DMS153 (cell line): ENCODE results near the gene IL22.

ENCODE experiments used
- DNase-seq: peaks from one replicate; lab custom pipeline; 2025; lab: John Stamatoyannopoulos, UW

The IL22 gene

GRCh38 chr12:68229956-68230355, 23.4 kb downstream of the IL22 start:
- no peak for DNase-seq

- no peak for DNase-seq
Measured at GRCh38 chr12:68227356-68227755, 26.0 kb downstream of the IL22 start.

GRCh38 chr12:68225576-68226476, 27.6 kb downstream of the IL22 start, which contains the start of gene IL26:
IL26 (minus strand) TSS chr12:68225810; CDS start chr12:68225756, 54 bp downstream.
- DNase-seq, result no peak

- DNase-seq, result no peak
Measured at GRCh38 chr12:68224613-68225285, 28.7 kb downstream of the IL22 start.

GRCh38 chr12:68223067-68223747, 30.2 kb downstream of the IL22 start:
- no peak for DNase-seq

GRCh38 chr12:68222326-68222725, 31.1 kb downstream of the IL22 start:
- peak; percentile 60 for DNase-seq

GRCh38 chr12:68221497-68221896, 31.9 kb downstream of the IL22 start:
- no peak for DNase-seq

GRCh38 chr12:68210875-68211274, 42.5 kb downstream of the IL22 start:
- peak; percentile 56 for DNase-seq

GRCh38 chr12:68209048-68209728, 44.2 kb downstream of the IL22 start:
- peak; percentile 82 for DNase-seq

GRCh38 chr12:68207276-68207675, 46.1 kb downstream of the IL22 start:
- peak; percentile 22 for DNase-seq

GRCh38 chr12:68206446-68206845, 47.0 kb downstream of the IL22 start:
- DNase-seq, result peak; percentile 93

GRCh38 chr12:68203460-68203875, 49.9 kb downstream of the IL22 start:
- DNase-seq, result peak; percentile 5

- DNase-seq, result no peak
Measured at GRCh38 chr12:68200854-68201253, 52.5 kb downstream of the IL22 start.

GRCh38 chr12:68199127-68199526, 54.3 kb downstream of the IL22 start:
- no peak for DNase-seq

GRCh38 chr12:68198507-68199086, 54.8 kb downstream of the IL22 start:
- DNase-seq, result no peak
